Measurements from ENCODE around the gene KLF1. TPM values are rescaled to one million over a fixed set of nuclear protein-coding genes. Genes with fewer than 3 reads are reported as not detected.

The KLF1 gene
- total and polyA plus RNA-seq, 8 donors: 0.05 to 0.19 (median 0.18) TPM; not detected in 5

DNA sequence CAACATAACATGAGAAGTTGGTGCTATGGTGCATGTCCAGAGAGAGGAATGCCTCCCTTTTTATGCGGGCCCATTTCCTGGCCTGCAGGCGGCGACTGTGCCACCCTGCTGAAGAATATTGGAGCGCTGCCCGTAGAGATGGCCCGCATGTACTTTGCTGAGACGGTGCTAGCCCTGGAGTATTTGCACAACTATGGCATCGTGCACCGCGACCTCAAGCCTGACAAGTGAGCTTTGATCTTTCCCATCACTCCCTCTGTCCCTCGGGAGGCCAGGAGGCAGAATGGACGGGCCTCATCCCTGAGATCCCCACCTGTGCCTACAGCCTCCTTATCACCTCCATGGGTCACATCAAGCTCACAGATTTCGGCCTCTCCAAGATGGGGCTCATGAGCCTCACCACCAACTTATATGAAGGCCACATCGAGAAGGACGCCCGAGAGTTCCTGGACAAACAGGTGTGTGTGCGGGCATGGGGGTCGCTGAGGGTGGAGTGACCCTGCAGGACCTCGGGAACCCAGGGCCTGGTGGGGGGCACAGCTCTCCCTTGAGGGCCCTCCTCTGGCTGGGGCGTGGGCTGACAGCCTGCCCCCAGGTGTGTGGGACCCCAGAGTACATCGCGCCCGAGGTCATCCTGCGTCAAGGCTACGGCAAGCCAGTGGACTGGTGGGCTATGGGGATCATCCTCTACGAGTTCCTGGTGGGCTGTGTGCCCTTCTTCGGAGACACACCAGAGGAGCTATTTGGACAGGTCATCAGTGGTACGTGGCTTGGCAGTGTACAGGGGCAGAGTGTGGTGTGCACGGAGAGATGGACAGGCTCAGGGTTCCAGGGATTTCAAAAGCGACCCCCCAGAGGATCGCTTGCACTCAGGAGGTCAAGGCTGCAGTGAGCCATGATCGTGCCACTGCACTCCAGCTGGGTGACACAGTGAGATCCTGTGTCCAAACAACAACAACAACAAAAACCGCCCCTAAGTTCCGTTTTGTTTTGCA is 22.0 kb downstream of the KLF1 start:
- TF ChIP-seq, protein P1, sequence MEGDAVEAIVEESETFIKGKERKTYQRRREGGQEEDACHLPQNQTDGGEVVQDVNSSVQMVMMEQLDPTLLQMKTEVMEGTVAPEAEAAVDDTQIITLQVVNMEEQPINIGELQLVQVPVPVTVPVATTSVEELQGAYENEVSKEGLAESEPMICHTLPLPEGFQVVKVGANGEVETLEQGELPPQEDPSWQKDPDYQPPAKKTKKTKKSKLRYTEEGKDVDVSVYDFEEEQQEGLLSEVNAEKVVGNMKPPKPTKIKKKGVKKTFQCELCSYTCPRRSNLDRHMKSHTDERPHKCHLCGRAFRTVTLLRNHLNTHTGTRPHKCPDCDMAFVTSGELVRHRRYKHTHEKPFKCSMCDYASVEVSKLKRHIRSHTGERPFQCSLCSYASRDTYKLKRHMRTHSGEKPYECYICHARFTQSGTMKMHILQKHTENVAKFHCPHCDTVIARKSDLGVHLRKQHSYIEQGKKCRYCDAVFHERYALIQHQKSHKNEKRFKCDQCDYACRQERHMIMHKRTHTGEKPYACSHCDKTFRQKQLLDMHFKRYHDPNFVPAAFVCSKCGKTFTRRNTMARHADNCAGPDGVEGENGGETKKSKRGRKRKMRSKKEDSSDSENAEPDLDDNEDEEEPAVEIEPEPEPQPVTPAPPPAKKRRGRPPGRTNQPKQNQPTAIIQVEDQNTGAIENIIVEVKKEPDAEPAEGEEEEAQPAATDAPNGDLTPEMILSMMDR (IDR thresholded peaks at IDR 0.05): peak in 1 of 7 experiments; percentile 25
- TF ChIP-seq POLR2A (IDR thresholded peaks at IDR 0.05): no peak
- DNase-seq: peak in 1 of 2 donors; percentile 55
- H3K4me1 ChIP-seq: peaks cover 12 to 14% (median 13%) of the 10 kb centered on the region in 4 donors
- 78 to 88% (median 81%) methylated on average over 30 to 34 of the region's 34 CpGs for WGBS, 5 donors
- no peaks in the 10 kb centered on the region for H3K36me3 ChIP-seq
- intact Hi-C loops (cut with DNase I; ENCODE audit: low total_unique reads): no loop called here
- H3K4me3 ChIP-seq: no peak overlapping the region
- no peaks in the 10 kb centered on the region for H3K9me3 ChIP-seq
- H3K27ac ChIP-seq: no peak overlapping the region
- H3K27me3 ChIP-seq: peaks cover 0 to 10% (median 2%) of the 10 kb centered on the region in 3 donors

DNA sequence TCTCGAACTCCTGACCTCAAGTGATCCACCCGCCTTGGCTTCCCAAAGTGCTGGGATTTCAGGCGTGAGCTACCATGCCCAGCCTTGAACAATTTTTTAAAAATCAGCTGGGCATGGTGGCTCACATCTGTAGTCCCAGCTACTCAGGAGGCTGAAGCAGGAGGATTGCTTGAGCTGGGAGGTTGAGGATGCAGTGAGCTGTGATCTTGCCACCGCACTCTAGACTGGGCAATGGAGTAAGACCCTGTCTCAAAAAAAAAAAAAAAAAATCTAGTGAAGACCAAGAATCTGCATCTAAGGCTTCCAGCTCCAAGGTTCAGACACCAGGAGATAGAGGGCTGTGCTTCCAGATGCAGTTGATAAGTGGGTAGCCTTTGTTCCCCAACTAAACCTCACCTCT is 22.9 kb downstream of the KLF1 start:
- Histone ChIP-seq H3K27ac (no peak overlapping the region), H3K9me3 (no peaks in the 10 kb centered on the region), H3K4me1 (peaks cover 12 to 14% (median 13%) of the 10 kb centered on the region in 4 donors), H3K27me3 (peaks cover 0 to 10% (median 2%) of the 10 kb centered on the region in 3 donors), H3K4me3 (no peak overlapping the region), H3K36me3 (no peaks in the 10 kb centered on the region)
- intact Hi-C loops (cut with DNase I; ENCODE audit: low total_unique reads): no loop called here
- DNase-seq: no peak
- WGBS, 5 donors: 78 to 92% (median 87%) methylated on average over 3 to 4 of the region's 4 CpGs
- TF ChIP-seq EP300 (IDR thresholded peaks at IDR 0.05) (no peak), POLR2A (IDR thresholded peaks at IDR 0.05) (no peak), POLR2AphosphoS5 (IDR thresholded peaks at IDR 0.05) (no peak)
- TF ChIP-seq, protein P1 (IDR thresholded peaks at IDR 0.05): no peak

DNA sequence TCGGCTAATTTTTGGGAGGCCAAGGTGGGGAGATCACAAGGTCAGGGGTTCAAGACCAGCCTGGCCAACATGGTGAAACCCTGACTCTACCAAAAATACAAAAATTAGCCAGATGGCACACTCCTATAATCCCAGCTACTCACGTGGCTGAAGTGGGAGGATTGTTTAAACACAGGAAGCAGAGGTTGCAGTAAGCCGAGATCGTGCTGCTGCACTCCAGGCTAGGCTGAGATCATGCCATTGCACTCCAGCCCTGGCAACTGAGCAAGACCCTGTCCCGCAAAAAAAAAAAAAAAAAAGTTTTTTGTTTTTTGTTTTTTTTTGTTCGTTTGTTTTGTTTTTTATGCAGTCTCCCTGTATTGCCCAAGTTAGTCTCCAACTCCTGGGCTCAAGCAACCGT is 27.5 kb downstream of the KLF1 start:
- Histone ChIP-seq H3K4me3 (no peak overlapping the region), H3K27ac (no peak overlapping the region), H3K27me3 (peaks cover 0 to 2% (median 0%) of the 10 kb centered on the region in 3 donors), H3K36me3 (no peaks in the 10 kb centered on the region), H3K4me1 (no peaks in the 10 kb centered on the region), H3K9me3 (peaks cover 0 to 3% (median 0%) of the 10 kb centered on the region in 4 donors)
- 53 to 69% (median 61%) methylated on average over 7 of the region's 7 CpGs for WGBS, 5 donors
- TF ChIP-seq EP300 (IDR thresholded peaks at IDR 0.05): no peak
- no peak for TF ChIP-seq POLR2AphosphoS5 (IDR thresholded peaks at IDR 0.05)
- TF ChIP-seq, protein P1 (IDR thresholded peaks at IDR 0.05): no peak
- TF ChIP-seq POLR2A (IDR thresholded peaks at IDR 0.05): no peak
- intact Hi-C loops (cut with DNase I; ENCODE audit: low total_unique reads): no loop called here
- DNase-seq: no peak

DNA sequence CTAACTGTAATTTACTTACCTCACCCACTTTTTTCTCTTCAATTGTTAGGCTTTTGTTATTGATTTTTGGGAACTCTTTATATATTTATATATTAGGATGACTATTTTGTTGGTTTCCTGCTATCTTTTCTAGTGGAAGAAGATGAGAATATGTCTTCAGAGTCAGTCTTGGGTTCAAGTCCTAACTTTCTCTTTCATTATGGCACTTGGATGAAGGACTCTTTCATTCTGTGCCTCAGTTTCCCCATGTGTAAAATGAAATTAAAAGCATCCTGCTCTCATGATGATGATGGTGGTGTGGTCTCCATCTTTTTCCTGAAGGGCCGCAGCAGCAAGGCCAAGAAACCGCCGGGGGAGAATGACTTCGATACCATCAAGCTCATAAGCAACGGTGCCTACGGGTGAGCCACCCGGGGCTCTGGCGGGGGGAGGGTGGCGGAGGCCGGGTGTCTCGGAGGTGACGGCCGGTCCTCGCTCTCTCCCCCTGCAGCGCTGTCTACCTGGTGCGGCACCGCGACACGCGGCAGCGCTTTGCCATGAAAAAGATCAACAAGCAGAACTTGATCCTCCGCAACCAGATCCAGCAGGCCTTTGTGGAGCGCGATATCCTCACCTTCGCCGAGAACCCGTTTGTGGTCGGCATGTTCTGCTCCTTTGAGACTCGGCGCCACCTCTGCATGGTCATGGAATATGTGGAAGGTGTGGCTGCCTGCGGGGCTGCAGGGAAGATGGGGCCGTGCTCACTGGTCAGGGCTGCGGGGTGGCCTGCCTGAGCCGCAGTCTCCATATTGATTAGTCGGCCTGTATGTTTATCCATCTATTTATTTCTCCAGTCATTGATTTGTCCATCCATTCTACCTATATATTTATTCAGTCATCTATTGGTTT is 28.7 kb downstream of the KLF1 start:
- 91 to 93% (median 93%) methylated on average over 31 to 35 of the region's 35 CpGs for WGBS, 5 donors
- no peak overlapping the region for H3K27ac ChIP-seq
- TF ChIP-seq, protein P1 (IDR thresholded peaks at IDR 0.05): no peak
- no peak for TF ChIP-seq EP300 (IDR thresholded peaks at IDR 0.05)
- TF ChIP-seq POLR2A (IDR thresholded peaks at IDR 0.05): no peak
- TF ChIP-seq POLR2AphosphoS5 (IDR thresholded peaks at IDR 0.05): no peak
- H3K4me1 ChIP-seq: no peaks in the 10 kb centered on the region
- intact Hi-C loops (cut with DNase I; ENCODE audit: low total_unique reads): no loop called here
- peaks cover 0 to 3% (median 0%) of the 10 kb centered on the region in 4 donors for H3K9me3 ChIP-seq
- DNase-seq: no peak
- H3K27me3 ChIP-seq: no peaks in the 10 kb centered on the region
- H3K4me3 ChIP-seq: no peak overlapping the region
- no peaks in the 10 kb centered on the region for H3K36me3 ChIP-seq
